Measurements from ENCODE around the gene LIPN.

DNA sequence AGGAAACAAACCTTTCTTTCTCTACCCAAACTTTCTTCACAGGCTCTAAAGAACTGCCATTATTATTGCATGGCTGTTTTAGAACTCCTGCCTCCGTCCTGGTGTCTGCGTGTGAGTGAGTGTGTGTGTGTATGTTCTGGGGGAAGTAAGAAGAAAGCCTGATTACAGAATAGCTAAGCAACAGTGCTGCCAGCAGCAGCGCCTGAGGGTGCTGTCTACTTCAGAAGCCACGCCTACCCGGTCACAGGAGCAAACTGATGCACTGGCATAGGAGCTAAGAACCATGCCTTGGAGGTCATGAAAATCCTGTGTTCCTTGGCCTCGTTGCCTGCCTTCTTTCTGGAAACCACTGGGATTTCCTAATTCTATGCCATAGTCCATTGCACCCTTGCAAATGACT lies 28.5 kb upstream of the LIPN start:
- TF ChIP-seq, protein P1, sequence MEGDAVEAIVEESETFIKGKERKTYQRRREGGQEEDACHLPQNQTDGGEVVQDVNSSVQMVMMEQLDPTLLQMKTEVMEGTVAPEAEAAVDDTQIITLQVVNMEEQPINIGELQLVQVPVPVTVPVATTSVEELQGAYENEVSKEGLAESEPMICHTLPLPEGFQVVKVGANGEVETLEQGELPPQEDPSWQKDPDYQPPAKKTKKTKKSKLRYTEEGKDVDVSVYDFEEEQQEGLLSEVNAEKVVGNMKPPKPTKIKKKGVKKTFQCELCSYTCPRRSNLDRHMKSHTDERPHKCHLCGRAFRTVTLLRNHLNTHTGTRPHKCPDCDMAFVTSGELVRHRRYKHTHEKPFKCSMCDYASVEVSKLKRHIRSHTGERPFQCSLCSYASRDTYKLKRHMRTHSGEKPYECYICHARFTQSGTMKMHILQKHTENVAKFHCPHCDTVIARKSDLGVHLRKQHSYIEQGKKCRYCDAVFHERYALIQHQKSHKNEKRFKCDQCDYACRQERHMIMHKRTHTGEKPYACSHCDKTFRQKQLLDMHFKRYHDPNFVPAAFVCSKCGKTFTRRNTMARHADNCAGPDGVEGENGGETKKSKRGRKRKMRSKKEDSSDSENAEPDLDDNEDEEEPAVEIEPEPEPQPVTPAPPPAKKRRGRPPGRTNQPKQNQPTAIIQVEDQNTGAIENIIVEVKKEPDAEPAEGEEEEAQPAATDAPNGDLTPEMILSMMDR (IDR thresholded peaks at IDR 0.05), result no peak
- TF ChIP-seq POLR2A (IDR thresholded peaks at IDR 0.05) (no peak), POLR2AphosphoS5 (IDR thresholded peaks at IDR 0.05) (no peak)

All from breast epithelium (tissue), 3 donors.